ENCODE data around the gene AXL. TPM values are rescaled to one million over a fixed set of nuclear protein-coding genes. Genes with fewer than 3 reads are reported as not detected.

The AXL gene
- total RNA-seq, 2 experiments from 2014 or later: 0.36 to 0.50 TPM

DNA sequence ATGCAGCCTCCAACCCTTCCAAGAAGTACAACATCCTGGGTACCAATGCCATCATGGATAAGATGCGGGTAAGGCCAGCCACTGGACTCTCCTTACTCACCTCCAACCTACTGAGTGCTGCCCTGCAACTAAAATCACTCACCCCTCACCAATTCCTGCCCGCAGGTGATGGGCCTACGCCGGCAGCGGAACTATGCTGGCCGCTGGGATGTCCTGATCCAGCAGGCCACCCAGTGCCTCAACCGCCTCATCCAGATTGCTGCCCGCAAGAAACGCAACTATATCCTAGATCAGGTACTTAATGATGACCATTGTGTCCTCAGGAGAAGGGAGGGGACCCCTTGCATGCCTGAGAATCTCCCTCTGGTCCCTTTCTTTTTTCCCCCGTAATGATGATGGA, 75.4 kb downstream of the AXL start:
- POLR2A ChIA-PET: interaction anchor here (0.7 to 2.2 kb wide), 5 partner anchors 13 to 30 kb away, joined by 3 to 8 read pairs (median 4); partner anchors contain the start of gene HNRNPUL1
- Mint-ChIP-seq H3K4me3 (no peak overlapping the region), H3K27ac (no peak overlapping the region), H3K4me1 (ENCODE audit: low read depth) (peaks cover 39% of the 10 kb centered on the region), H3K36me3 (ENCODE audit: low read depth) (peaks cover 74% of the 10 kb centered on the region), H3K9me3 (no peaks in the 10 kb centered on the region), H3K27me3 (no peaks in the 10 kb centered on the region)
- no peak for ATAC-seq
- CTCF ChIA-PET: interaction anchor here (0.7 to 1.8 kb wide), 2 partner anchors 15 to 21 kb away, joined by 3 to 5 read pairs; no protein-coding TSS in a partner anchor
- intact Hi-C loops (cut with micrococcal nuclease): no loop called here
- DNase-seq: no peak
- TF ChIP-seq, protein P1, sequence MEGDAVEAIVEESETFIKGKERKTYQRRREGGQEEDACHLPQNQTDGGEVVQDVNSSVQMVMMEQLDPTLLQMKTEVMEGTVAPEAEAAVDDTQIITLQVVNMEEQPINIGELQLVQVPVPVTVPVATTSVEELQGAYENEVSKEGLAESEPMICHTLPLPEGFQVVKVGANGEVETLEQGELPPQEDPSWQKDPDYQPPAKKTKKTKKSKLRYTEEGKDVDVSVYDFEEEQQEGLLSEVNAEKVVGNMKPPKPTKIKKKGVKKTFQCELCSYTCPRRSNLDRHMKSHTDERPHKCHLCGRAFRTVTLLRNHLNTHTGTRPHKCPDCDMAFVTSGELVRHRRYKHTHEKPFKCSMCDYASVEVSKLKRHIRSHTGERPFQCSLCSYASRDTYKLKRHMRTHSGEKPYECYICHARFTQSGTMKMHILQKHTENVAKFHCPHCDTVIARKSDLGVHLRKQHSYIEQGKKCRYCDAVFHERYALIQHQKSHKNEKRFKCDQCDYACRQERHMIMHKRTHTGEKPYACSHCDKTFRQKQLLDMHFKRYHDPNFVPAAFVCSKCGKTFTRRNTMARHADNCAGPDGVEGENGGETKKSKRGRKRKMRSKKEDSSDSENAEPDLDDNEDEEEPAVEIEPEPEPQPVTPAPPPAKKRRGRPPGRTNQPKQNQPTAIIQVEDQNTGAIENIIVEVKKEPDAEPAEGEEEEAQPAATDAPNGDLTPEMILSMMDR (IDR thresholded peaks at IDR 0.05): no peak

GRCh38 chr19:41295499-41295898, 76.5 kb downstream of the AXL start:
- no peak for DNase-seq
- intact Hi-C loops (cut with micrococcal nuclease): no loop called here
- ChIA-PET POLR2A (interaction anchor here (0.6 to 1.2 kb wide), 2 partner anchors 32 to 51 kb away, joined by 3 to 5 read pairs; no protein-coding TSS in a partner anchor), CTCF (interaction anchor here (1.8 kb wide), 1 partner anchor 14 kb away, joined by 5 read pairs; no protein-coding TSS in a partner anchor)
- TF ChIP-seq, protein P1 (IDR thresholded peaks at IDR 0.05): no peak
- Mint-ChIP-seq H3K27me3 (no peaks in the 10 kb centered on the region), H3K27ac (peak overlapping the region; percentile 32), H3K9me3 (no peaks in the 10 kb centered on the region), H3K36me3 (ENCODE audit: low read depth) (peaks cover 80% of the 10 kb centered on the region), H3K4me3 (no peak overlapping the region), H3K4me1 (ENCODE audit: low read depth) (peaks cover 50% of the 10 kb centered on the region)
- no peak for ATAC-seq

GRCh38 chr19:41296433-41296871, 77.4 kb downstream of the AXL start:
- intact Hi-C loops (cut with micrococcal nuclease): no loop called here
- no peak for DNase-seq
- no peak for ATAC-seq
- ChIA-PET CTCF (interaction anchor here (2.6 kb wide), 1 partner anchor 11 kb away, joined by 18 read pairs; no protein-coding TSS in a partner anchor), POLR2A (interaction anchor here (14.9 kb wide), 1 partner anchor 32 kb away, joined by 179 read pairs; the partner anchor contains the start of gene HNRNPUL1)
- H3K4me1 Mint-ChIP-seq (ENCODE audit: low read depth): peaks cover 59% of the 10 kb centered on the region
- H3K27me3 Mint-ChIP-seq: no peaks in the 10 kb centered on the region
- H3K4me3 Mint-ChIP-seq: no peak overlapping the region
- no peaks in the 10 kb centered on the region for H3K9me3 Mint-ChIP-seq
- TF ChIP-seq, protein P1 (IDR thresholded peaks at IDR 0.05): no peak
- H3K27ac Mint-ChIP-seq: peak overlapping the region; percentile 84
- H3K36me3 Mint-ChIP-seq (ENCODE audit: low read depth): peaks cover 80% of the 10 kb centered on the region

DNA sequence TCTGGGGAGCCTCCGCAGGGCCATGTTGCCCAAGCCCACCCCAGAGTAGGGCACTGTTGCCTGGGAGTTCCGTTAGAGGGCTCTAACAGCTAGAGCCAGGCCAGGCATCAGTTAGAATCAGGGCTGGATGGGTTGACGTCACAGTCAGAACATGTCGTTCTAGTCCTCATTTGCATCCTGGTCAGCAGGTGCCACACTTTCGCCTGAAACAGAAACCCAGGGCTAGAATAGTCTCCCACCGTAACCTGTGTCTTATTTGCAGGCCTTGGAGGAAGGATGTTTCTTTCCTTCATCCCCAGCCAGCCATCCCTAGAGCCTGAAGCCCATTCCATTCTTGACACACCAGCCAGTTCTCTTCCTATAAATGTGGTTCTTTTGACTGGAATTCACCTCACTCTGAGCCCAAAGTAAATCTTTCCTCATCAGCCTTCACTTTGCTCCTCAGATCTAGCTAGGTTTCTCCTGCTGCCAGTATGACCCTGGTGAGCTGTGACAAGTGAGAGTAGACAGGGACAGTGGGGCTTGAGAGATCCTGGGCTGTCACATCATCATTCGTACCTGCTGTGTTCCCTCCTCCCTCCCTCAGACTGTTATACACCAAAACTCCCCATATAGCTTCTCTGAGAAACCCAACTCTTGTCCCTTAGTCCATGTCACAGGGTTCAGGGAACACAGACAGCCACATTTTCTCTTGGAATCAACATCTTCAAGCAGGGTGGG, 78.8 kb downstream of the AXL start:
- intact Hi-C loops (cut with micrococcal nuclease): no loop called here
- no peaks in the 10 kb centered on the region for H3K9me3 Mint-ChIP-seq
- no peaks in the 10 kb centered on the region for H3K27me3 Mint-ChIP-seq
- ChIA-PET POLR2A (interaction anchor here (0.9 to 14.9 kb wide), 5 partner anchors 11 to 53 kb away, joined by 3 to 179 read pairs (median 6); partner anchors contain the start of genes CCDC97 and HNRNPUL1), CTCF (interaction anchor here (2.6 kb wide), 1 partner anchor 10 kb away, joined by 18 read pairs; no protein-coding TSS in a partner anchor)
- peak; percentile 29 for ATAC-seq
- peaks cover 79% of the 10 kb centered on the region for H3K36me3 Mint-ChIP-seq (ENCODE audit: low read depth)
- peak overlapping the region; percentile 84 for H3K27ac Mint-ChIP-seq
- H3K4me3 Mint-ChIP-seq: no peak overlapping the region
- H3K4me1 Mint-ChIP-seq (ENCODE audit: low read depth): peaks cover 70% of the 10 kb centered on the region
- TF ChIP-seq, protein P1 (IDR thresholded peaks at IDR 0.05): no peak
- DNase-seq: peak; percentile 31

Data from activated CD8-positive, alpha-beta T cell treated with anti-CD3 and anti-CD28 coated beads for 36 hours (primary cell).